HepG2 (cell line): ENCODE results near the gene ZMYND12. TPM values are rescaled to one million over a fixed set of nuclear protein-coding genes. Genes with fewer than 3 reads are reported as not detected.

Experiments
- ATF2 ChIP-seq: sonication (generic); formaldehyde crosslinking; IDR thresholded peaks from 2 replicates; pipeline ENCODE4 v1.4.0; 2020; ENCODE audit warnings: missing genetic modification reagents
- GABPA ChIP-seq, 2 experiments: IDR thresholded peaks; 2 replicates each; pipeline ENCODE4 v1.6.1; 2011 to 2016; ENCODE audit warnings: low read depth in 2 of 2, low read length in 1 of 2, missing biosample characterization in 1 of 2, missing genetic modification characterization in 1 of 2
- HMG20B ChIP-seq: conservative IDR thresholded peaks from 2 replicates; pipeline ENCODE4 v1.6.1; 2016; ENCODE audit warnings: missing genetic modification reagents, missing compliant biosample characterization
- HNRNPH1 ChIP-seq: fragments of 200-400 bp; formaldehyde crosslinking; optimal IDR thresholded peaks from 2 replicates; pipeline ENCODE3; 2017; ENCODE audit warnings: mild to moderate bottlenecking, low read depth, low read length
- STAT6 ChIP-seq: sonication (generic); formaldehyde crosslinking; IDR thresholded peaks from 2 replicates; pipeline ENCODE4 v1.4.0; 2020; ENCODE audit warnings: missing genetic modification reagents, mild to moderate bottlenecking, borderline replicate concordance
- TBL1XR1 ChIP-seq: fragments of 150-350 bp; IDR thresholded peaks from 2 replicates; pipeline ENCODE4 v1.6.1; 2014; ENCODE audit warnings: borderline replicate concordance, low read length; ENCODE audit not compliant: partially characterized antibody
- TFDP2 ChIP-seq: sonication (generic); formaldehyde crosslinking; IDR thresholded peaks from 2 replicates; pipeline ENCODE4 v1.4.0; 2020; ENCODE audit warnings: missing genetic modification reagents
- TGIF2 ChIP-seq: IDR thresholded peaks from 2 replicates; pipeline ENCODE4 v1.6.1; 2016; ENCODE audit warnings: control low read depth, missing compliant biosample characterization
- THAP9 ChIP-seq: sonication (generic); formaldehyde crosslinking; IDR thresholded peaks from 2 replicates; pipeline ENCODE4; 2020; ENCODE audit warnings: missing genetic modification reagents, mild to moderate bottlenecking, borderline replicate concordance
- ZNF12 ChIP-seq: sonication (generic); formaldehyde crosslinking; IDR thresholded peaks from 2 replicates; pipeline ENCODE4 v1.5.0; 2020; ENCODE audit warnings: missing genetic modification reagents
- ZNF574 ChIP-seq: sonication (generic); formaldehyde crosslinking; IDR thresholded peaks from 2 replicates; pipeline ENCODE4 v1.4.0; 2020; ENCODE audit warnings: missing genetic modification reagents
- ZNF598 ChIP-seq: sonication (generic); formaldehyde crosslinking; IDR thresholded peaks from 2 replicates; pipeline ENCODE4 v1.5.1; 2020; ENCODE audit warnings: mild to moderate bottlenecking, missing genetic modification reagents, borderline replicate concordance
- ZNF639 ChIP-seq: conservative IDR thresholded peaks from 2 replicates; pipeline ENCODE4 v1.6.1; 2018; ENCODE audit warnings: missing genetic modification reagents
- polyA plus RNA-seq, 8 experiments: library from polyadenylated mRNA; depleted of rRNA in 3 of 8; stranded (reverse) in 7 of 8; unstranded in 1 of 8; fragments of >200 nt; fragmentation: Illumina TruSeq in 4 of 8; extraction: Trizol in 4 of 8; gene quantifications; 2 replicates each; pipeline versions ENCODE4 v1.2.1 to v1.2.3, GENCODE V29; 2011 to 2016; ENCODE audit warnings: low read depth in 4 of 8, missing spikeins in 1 of 8, mixed read lengths in 1 of 8; ENCODE audit not compliant: insufficient read depth in 1 of 8
- total RNA-seq, 5 experiments: library from RNA; depleted of rRNA; stranded (reverse); fragments of >200 nt; fragmentation: Illumina TruSeq; extraction: Trizol; gene quantifications; 2 replicates each; pipeline ENCODE4 v1.2.3, GENCODE V29; 2016; ENCODE audit warnings: low read depth in 1 of 5

ZMYND12 gene
- total and polyA plus RNA-seq, 2 of the 13 experiments (the other 11 are each of a cell fraction or from before 2014, with no cell fraction given): 0.13 to 0.71 TPM

GRCh38 chr1:42462828-42463763 lies 7.3 kb upstream of the ZMYND12 start, which contains the start of gene CCDC30 (continued):
- peak; percentile 61; the same call in 1 of the 2 replicates for TF ChIP-seq THAP9
- TF ChIP-seq ZNF598: no peak
- TF ChIP-seq TFDP2 (CRISPR knock-in tag): peak; percentile 71
- peak; percentile 44 for TF ChIP-seq GABPA (IDR thresholded peaks at IDR 0.05; ENCODE audit: low read depth, low read length)
- peak; percentile 87 for TF ChIP-seq GABPA (CRISPR knock-in tag; IDR thresholded peaks at IDR 0.05; ENCODE audit: low read depth)
- TF ChIP-seq ZNF12 (CRISPR knock-in tag): no peak
- TF ChIP-seq STAT6: no peak
- peak; percentile 99 for TF ChIP-seq ZNF574 (CRISPR knock-in tag)
- TF ChIP-seq HMG20B: no peak
- no peak for TF ChIP-seq ZNF639
- no peak for TF ChIP-seq TBL1XR1
- TF ChIP-seq TGIF2: peak; percentile 53
- no peak for TF ChIP-seq HNRNPH1
- peak; percentile 42; the same call in 1 of the 2 replicates for TF ChIP-seq ATF2
